Activated naive CD4-positive, alpha-beta T cell treated with anti-CD3 and anti-CD28 coated beads, Interleukin-2, amount 50 U/mL, for 24 hours (primary cell): ENCODE data around the gene FADS6.
"Not testable (repeated sequence)": the region's sequence is repeated elsewhere in the genome, so short reads cannot be mapped to it uniquely, and the experiment has no call there.

Source experiments
- H3K27ac Mint-ChIP-seq: one replicate; pipeline ENCODE4 v1.8.0; 2021; ENCODE audit warnings: mild to moderate bottlenecking, mixed read lengths
- H3K27me3 Mint-ChIP-seq: one replicate; pipeline ENCODE4 v1.8.0; 2021; ENCODE audit warnings: mixed read lengths
- H3K36me3 Mint-ChIP-seq: one replicate; pipeline ENCODE4 v1.8.0; 2021; ENCODE audit warnings: mixed read lengths
- H3K4me1 Mint-ChIP-seq: one replicate; pipeline ENCODE4 v1.8.0; 2021; ENCODE audit warnings: mixed read lengths
- H3K4me3 Mint-ChIP-seq: one replicate; pipeline ENCODE4 v1.8.0; 2021; ENCODE audit warnings: mild to moderate bottlenecking, mixed read lengths
- H3K9me3 Mint-ChIP-seq: one replicate; pipeline ENCODE4 v1.8.0; 2021; ENCODE audit warnings: mixed read lengths

Gene FADS6

GRCh38 chr17:74906214-74906793, 12.9 kb upstream of the FADS6 start:
- not testable (repeated sequence) for H3K27me3 Mint-ChIP-seq, H3K4me3 Mint-ChIP-seq, H3K9me3 Mint-ChIP-seq, H3K27ac Mint-ChIP-seq, H3K36me3 Mint-ChIP-seq, H3K4me1 Mint-ChIP-seq

DNA sequence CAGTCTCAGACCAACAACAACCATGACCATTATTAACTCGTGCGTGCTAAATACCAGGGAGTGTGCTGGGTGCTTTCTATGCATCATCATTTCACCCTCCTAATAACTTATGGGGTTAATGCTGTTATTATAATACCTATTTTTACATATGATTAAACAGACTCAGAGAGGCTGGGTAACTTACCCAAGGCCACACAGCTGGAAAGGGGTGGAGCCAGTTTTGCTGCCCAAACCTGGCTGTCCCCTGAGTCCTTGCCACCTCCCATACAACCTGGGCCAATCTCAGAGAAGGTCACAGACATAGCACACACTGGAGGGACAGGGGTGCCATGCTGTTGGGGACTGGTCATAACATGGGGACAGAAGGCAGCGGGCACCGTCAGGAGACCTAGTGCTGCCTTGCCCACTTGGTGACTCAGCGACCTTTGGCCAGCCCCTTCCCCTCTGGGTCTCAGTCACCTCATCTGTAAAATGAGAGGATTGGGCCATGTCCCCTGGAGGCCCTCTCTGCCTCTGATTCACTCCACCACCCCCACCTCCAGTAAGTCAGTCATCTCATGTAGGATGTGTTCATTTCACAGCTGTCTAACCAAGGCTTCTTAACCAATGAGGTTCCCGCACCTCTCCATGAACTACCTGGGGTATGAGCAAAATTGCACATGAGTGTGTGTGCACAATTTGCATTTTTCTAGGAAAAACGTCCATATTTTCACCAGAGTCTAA, 11.4 kb upstream of the FADS6 start:
- H3K4me1 Mint-ChIP-seq: no peaks in the 10 kb centered on the region
- H3K36me3 Mint-ChIP-seq: no peaks in the 10 kb centered on the region
- H3K4me3 Mint-ChIP-seq: no peak overlapping the region
- H3K27ac Mint-ChIP-seq: no peak overlapping the region
- H3K9me3 Mint-ChIP-seq: no peaks in the 10 kb centered on the region
- H3K27me3 Mint-ChIP-seq: peaks cover 1% of the 10 kb centered on the region

DNA sequence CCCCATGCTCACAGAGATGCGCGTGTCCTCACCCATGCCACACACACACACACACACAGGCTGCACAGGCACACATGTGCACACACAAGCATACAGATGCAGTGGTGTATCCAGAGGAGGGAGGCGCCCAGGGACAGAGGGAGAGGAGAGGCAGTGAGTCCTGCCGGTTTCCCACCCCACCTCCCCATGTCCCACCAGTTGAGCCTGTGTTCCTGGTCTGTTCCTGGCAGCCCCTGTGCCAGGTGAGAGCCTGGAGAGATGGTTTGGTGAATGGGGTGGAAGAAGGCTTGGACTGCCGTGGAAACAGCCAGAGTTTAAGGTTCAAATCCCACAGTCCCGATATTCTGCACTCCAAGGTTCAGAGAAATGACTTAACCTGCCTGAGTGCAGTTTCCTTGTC, 10.2 kb upstream of the FADS6 start:
- peaks cover 1% of the 10 kb centered on the region for H3K27me3 Mint-ChIP-seq
- H3K36me3 Mint-ChIP-seq: no peaks in the 10 kb centered on the region
- H3K4me1 Mint-ChIP-seq: no peaks in the 10 kb centered on the region
- H3K4me3 Mint-ChIP-seq: no peak overlapping the region
- no peaks in the 10 kb centered on the region for H3K9me3 Mint-ChIP-seq
- no peak overlapping the region for H3K27ac Mint-ChIP-seq

- no peaks in the 10 kb centered on the region for H3K4me1 Mint-ChIP-seq
- H3K27ac Mint-ChIP-seq: no peak overlapping the region
- H3K36me3 Mint-ChIP-seq: no peaks in the 10 kb centered on the region
- no peaks in the 10 kb centered on the region for H3K9me3 Mint-ChIP-seq
- H3K4me3 Mint-ChIP-seq: no peak overlapping the region
- peaks cover 1% of the 10 kb centered on the region for H3K27me3 Mint-ChIP-seq
Measured at GRCh38 chr17:74903034-74903433, 9.6 kb upstream of the FADS6 start.

DNA sequence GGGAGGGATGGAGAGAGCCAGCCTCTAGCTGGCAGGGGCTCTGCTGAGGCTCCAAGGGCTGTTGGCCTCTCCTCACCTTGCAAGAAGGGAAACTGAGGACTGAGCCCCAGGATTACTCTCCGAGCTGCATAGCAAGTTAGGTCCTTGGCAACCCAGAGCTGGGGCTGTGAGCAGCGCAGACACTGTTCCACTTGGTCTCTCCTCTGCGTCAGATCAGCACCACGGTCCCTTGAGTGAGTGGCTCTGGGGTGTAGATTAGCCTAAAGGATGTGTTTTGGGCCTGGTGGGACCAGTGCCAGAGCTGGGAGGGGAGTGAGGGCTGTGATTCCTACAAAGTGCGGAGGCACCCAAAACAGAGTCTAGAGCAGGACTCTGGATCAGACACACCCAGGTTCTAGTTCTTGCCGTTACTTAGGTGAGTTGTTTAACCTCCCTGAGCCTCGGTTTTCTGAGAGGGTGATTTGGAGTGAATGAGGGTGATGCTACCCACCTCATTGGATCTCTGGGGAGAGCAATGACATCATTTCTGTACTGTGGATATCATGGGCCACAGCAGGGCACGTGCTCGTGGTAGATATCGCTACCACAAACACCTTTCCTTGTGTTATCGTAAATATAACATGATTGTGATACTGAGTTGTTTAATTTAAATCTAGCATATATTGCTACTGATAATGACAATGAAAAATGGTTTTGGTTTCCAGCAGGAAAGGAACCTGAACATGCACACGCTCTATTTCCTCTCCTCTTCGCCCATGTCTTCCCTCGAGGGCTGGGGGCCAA, 8.1 kb upstream of the FADS6 start:
- H3K9me3 Mint-ChIP-seq: no peaks in the 10 kb centered on the region
- no peak overlapping the region for H3K27ac Mint-ChIP-seq
- peaks cover 3% of the 10 kb centered on the region for H3K27me3 Mint-ChIP-seq
- H3K36me3 Mint-ChIP-seq: no peaks in the 10 kb centered on the region
- H3K4me3 Mint-ChIP-seq: no peak overlapping the region
- H3K4me1 Mint-ChIP-seq: no peaks in the 10 kb centered on the region

DNA sequence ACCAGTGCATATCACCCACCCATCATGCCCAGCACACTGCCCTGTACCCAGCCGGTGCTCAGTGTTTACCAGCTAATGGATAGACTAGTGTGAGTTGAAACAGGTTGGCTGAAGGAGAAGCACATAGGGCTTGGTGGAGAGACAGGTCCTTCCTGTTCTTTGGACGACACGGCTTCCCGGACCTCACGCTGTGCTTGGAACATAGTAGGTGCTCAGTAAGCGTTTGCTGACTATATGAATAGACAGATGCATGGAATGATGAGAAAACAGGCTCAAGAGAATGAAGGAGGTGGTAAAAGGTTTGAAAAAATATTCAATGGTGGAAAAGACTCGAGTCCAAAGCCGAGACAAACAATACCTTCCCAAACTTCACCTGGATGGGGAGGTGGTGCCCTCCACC, 6.8 kb upstream of the FADS6 start:
- H3K9me3 Mint-ChIP-seq: no peaks in the 10 kb centered on the region
- H3K27ac Mint-ChIP-seq: no peak overlapping the region
- H3K4me3 Mint-ChIP-seq: no peak overlapping the region
- H3K36me3 Mint-ChIP-seq: no peaks in the 10 kb centered on the region
- peaks cover 10% of the 10 kb centered on the region for H3K27me3 Mint-ChIP-seq
- H3K4me1 Mint-ChIP-seq: no peaks in the 10 kb centered on the region

GRCh38 chr17:74898376-74898946, 5.0 kb upstream of the FADS6 start:
- Mint-ChIP-seq H3K36me3 (no peaks in the 10 kb centered on the region), H3K4me3 (no peak overlapping the region), H3K4me1 (peaks cover 4% of the 10 kb centered on the region), H3K27ac (no peak overlapping the region), H3K9me3 (no peaks in the 10 kb centered on the region), H3K27me3 (peaks cover 18% of the 10 kb centered on the region)

GRCh38 chr17:74893936-74894671, 671 bp upstream of the FADS6 start:
- Mint-ChIP-seq H3K4me1 (peaks cover 4% of the 10 kb centered on the region), H3K36me3 (no peaks in the 10 kb centered on the region), H3K27me3 (peaks cover 20% of the 10 kb centered on the region), H3K27ac (no peak overlapping the region), H3K9me3 (no peaks in the 10 kb centered on the region), H3K4me3 (peak overlapping the region; percentile 82)

DNA sequence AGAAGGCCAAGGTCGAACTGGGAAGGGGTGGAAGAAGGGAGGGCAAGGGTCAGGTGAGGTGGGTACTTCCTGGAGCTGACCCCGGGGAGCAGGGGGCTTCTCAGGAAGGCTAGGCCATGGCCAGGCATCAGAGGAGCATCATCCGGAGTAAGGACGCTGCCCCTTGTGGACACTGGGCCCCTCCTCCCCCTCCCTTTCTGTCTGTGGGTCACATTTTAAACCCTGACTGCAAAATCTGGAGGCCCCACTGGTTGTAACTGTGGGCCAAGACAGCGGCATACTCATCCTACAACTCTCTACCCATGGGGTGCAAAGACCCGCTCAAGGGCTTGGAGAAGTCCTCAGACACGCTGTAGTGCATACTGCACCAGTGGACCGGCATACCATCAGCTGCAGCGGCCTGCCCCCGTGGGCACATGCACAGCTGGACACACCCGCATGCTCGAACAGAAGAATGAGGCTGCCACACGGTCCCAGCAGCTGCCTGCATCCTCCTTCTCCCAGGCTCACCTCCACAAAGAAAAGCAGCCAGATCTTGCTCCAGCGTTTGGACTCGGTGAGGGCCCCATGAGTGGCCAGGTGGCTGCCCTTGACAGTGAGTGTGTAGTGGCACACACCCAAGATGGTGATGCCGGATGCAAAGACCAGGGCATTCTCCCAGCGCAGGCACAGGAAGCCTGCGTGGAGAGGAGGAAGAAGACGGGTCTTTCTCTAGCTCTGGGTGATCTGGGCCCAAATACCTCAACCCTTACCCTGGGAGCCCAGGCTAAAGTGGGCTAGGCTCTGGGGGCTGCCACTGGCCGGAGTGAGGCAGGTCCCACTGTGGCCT, 1.2 kb downstream of the FADS6 start:
- H3K4me1 Mint-ChIP-seq: peaks cover 4% of the 10 kb centered on the region
- no peaks in the 10 kb centered on the region for H3K36me3 Mint-ChIP-seq
- H3K27ac Mint-ChIP-seq: no peak overlapping the region
- no peaks in the 10 kb centered on the region for H3K9me3 Mint-ChIP-seq
- peaks cover 20% of the 10 kb centered on the region for H3K27me3 Mint-ChIP-seq
- no peak overlapping the region for H3K4me3 Mint-ChIP-seq

DNA sequence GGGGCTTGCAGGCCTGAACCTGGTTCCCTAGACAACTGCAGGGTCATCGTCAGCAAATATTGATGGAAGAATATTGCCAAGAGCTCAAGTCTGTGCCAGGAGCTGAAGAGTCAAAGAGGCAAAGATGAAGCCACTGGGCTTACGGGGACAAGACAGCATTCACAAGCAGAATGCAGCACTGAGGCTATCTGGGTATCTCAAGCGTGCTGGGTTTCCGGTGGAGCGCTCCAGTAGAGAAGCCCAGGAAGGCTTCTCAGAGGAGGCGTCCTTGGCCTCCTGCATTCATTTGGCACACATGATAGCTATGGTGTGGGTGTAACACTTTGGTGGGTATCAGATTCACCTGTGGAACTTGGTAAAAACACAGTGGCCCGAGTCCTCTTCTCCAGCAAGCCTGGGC, 2.9 kb downstream of the FADS6 start:
- Mint-ChIP-seq H3K4me1 (peaks cover 4% of the 10 kb centered on the region), H3K27ac (no peak overlapping the region), H3K4me3 (no peak overlapping the region), H3K27me3 (peaks cover 13% of the 10 kb centered on the region), H3K36me3 (peaks cover 3% of the 10 kb centered on the region), H3K9me3 (no peaks in the 10 kb centered on the region)

GRCh38 chr17:74888469-74888868, 5.0 kb downstream of the FADS6 start:
- no peak overlapping the region for H3K4me3 Mint-ChIP-seq
- H3K36me3 Mint-ChIP-seq: peaks cover 3% of the 10 kb centered on the region
- H3K27ac Mint-ChIP-seq: no peak overlapping the region
- peaks cover 10% of the 10 kb centered on the region for H3K27me3 Mint-ChIP-seq
- H3K9me3 Mint-ChIP-seq: no peaks in the 10 kb centered on the region
- no peaks in the 10 kb centered on the region for H3K4me1 Mint-ChIP-seq

- H3K27ac Mint-ChIP-seq: no peak overlapping the region
- H3K36me3 Mint-ChIP-seq: peaks cover 3% of the 10 kb centered on the region
- no peak overlapping the region for H3K4me3 Mint-ChIP-seq
- no peaks in the 10 kb centered on the region for H3K4me1 Mint-ChIP-seq
- no peaks in the 10 kb centered on the region for H3K9me3 Mint-ChIP-seq
- H3K27me3 Mint-ChIP-seq: peaks cover 7% of the 10 kb centered on the region
Measured at GRCh38 chr17:74883241-74883745, 10.1 kb downstream of the FADS6 start.

DNA sequence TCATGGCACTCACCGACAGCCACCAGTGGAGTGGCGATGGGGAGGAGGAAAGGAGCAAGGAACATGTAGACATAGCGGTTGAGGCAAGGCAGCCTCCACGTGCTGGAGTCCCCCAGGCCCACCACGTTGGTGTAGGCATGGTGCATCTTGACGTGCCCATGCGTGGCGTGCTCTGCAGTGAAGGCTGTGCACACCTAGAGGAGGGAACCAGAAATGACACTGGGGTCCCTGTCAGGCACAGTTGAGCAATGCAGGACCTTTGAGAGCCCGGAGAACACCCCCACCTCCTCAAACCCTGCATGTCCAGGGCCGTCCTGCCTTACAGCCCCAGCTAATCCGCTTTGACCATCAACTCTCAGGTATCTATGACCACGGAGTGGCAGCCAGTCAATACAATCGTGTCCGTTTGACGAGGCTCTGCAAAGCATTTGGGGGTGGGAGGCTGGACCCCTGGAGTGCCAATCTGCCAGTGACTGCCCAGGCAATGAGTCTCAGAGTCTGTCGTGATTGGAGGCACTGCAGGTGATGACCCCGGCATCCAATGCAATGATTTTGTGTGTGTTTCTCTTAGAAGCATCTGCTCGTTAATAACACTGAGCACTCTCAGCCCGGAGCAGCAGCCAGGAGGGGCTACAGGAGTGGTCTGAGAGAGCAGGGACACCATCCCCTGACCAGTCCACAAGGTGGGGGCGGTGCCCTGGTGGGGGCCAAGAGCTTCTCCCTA, 10.8 kb downstream of the FADS6 start:
- Mint-ChIP-seq H3K4me3 (no peak overlapping the region), H3K36me3 (peaks cover 3% of the 10 kb centered on the region), H3K9me3 (no peaks in the 10 kb centered on the region), H3K27ac (no peak overlapping the region), H3K4me1 (no peaks in the 10 kb centered on the region), H3K27me3 (peaks cover 7% of the 10 kb centered on the region)

GRCh38 chr17:74881073-74881472, 12.4 kb downstream of the FADS6 start:
- Mint-ChIP-seq H3K4me3 (no peak overlapping the region), H3K27ac (no peak overlapping the region), H3K4me1 (no peaks in the 10 kb centered on the region), H3K9me3 (no peaks in the 10 kb centered on the region), H3K27me3 (peaks cover 7% of the 10 kb centered on the region), H3K36me3 (no peaks in the 10 kb centered on the region)
